Measurements from ENCODE around the gene MYMX.

DNA sequence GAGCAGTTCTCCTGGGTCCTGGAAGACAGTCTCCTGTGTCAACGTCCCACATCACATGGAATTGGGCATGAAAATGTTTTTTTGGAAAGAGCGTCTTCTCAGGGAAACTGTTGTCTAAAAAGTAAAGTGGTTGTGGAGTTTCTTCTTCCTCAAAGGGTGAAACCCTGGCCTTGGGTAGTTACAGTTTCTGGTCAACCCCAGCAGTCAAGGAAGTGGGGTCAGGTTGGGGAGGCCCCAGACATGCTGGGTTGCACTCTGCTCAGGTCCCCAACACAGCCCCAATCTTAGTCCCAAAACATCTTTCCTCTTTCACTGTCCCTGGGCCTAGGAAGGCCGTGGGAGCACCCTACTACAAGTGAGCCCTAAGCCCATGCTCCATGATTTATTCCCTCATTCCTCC lies 49.6 kb downstream of the MYMX start:
- TF ChIP-seq RAD51 (IDR thresholded peaks at IDR 0.05; ENCODE audit: borderline replicate concordance) = no peak
- no peak for TF ChIP-seq HHEX (CRISPR knock-in tag; IDR thresholded peaks at IDR 0.05)
- TF ChIP-seq, protein P1, sequence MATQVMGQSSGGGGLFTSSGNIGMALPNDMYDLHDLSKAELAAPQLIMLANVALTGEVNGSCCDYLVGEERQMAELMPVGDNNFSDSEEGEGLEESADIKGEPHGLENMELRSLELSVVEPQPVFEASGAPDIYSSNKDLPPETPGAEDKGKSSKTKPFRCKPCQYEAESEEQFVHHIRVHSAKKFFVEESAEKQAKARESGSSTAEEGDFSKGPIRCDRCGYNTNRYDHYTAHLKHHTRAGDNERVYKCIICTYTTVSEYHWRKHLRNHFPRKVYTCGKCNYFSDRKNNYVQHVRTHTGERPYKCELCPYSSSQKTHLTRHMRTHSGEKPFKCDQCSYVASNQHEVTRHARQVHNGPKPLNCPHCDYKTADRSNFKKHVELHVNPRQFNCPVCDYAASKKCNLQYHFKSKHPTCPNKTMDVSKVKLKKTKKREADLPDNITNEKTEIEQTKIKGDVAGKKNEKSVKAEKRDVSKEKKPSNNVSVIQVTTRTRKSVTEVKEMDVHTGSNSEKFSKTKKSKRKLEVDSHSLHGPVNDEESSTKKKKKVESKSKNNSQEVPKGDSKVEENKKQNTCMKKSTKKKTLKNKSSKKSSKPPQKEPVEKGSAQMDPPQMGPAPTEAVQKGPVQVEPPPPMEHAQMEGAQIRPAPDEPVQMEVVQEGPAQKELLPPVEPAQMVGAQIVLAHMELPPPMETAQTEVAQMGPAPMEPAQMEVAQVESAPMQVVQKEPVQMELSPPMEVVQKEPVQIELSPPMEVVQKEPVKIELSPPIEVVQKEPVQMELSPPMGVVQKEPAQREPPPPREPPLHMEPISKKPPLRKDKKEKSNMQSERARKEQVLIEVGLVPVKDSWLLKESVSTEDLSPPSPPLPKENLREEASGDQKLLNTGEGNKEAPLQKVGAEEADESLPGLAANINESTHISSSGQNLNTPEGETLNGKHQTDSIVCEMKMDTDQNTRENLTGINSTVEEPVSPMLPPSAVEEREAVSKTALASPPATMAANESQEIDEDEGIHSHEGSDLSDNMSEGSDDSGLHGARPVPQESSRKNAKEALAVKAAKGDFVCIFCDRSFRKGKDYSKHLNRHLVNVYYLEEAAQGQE (IDR thresholded peaks at IDR 0.05; ENCODE audit: borderline replicate concordance in 1 of 2, low read depth in 1 of 2, low read length in 2 of 2) = no peak
- TF ChIP-seq, protein P2, sequence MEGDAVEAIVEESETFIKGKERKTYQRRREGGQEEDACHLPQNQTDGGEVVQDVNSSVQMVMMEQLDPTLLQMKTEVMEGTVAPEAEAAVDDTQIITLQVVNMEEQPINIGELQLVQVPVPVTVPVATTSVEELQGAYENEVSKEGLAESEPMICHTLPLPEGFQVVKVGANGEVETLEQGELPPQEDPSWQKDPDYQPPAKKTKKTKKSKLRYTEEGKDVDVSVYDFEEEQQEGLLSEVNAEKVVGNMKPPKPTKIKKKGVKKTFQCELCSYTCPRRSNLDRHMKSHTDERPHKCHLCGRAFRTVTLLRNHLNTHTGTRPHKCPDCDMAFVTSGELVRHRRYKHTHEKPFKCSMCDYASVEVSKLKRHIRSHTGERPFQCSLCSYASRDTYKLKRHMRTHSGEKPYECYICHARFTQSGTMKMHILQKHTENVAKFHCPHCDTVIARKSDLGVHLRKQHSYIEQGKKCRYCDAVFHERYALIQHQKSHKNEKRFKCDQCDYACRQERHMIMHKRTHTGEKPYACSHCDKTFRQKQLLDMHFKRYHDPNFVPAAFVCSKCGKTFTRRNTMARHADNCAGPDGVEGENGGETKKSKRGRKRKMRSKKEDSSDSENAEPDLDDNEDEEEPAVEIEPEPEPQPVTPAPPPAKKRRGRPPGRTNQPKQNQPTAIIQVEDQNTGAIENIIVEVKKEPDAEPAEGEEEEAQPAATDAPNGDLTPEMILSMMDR (CRISPR knock-in tag; IDR thresholded peaks at IDR 0.05) = no peak
